NCI-H1694 treated with DMSO at 0.1 percent for 48 hours (cell line): ENCODE measurements around the gene POLA2.
"Not testable (repeated sequence)": the region's sequence is repeated elsewhere in the genome, so short reads cannot be mapped to it uniquely, and the experiment has no call there.

Source experiments
- DNase-seq: peaks from one replicate; lab custom pipeline; 2025; lab: John Stamatoyannopoulos, UW

POLA2 gene

DNA sequence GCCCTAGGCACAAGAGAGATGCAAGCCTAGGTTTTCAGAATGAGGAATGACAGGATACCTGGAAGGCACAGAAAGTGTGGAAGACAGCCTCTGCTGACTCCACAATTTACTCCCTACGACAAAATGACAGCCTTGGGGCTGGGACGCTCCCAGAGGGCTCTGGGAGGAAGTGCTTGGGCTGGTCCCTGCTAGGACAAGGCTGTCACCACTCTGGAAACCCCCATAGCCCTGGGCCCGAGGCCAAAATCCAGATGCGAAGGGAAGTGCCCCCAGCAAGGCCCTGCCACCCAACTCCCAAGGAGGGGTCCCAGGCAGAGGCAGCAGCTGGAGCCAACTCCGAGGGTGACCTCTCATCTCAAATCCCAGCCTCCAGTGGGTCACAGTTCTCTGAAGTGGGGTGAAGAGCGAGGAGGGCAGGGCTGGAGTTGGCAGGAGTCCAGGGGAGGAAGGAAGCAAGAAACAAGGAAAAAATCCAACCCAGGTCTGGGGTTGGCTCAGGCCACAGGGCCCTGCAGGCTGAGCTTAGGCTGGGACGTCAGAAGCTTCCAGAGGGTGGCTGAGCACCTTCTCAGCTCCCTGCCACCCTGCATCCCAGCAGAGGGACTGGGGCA is 46.6 kb downstream of the POLA2 start:
- DNase-seq, result no peak

DNA sequence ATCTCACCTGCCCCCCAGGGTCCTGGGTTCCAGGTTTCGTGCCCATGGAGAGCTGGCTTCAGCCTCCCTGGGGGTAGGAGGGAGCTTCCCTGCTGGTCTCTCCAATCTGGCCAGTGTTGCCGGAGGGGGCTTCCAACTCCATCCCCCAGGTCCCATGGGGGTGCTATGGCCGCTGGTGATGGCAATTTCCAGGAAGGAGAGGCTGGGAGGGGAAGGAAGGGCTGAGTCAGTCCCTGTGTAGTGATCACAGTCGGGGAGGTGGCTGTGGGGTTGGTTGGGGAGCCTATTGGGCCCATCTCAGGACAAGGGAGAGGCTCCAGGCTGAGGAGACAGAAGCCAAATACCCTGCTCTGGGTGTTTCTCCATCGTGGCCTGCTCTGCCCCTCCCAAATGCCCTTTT is 47.2 kb downstream of the POLA2 start:
- no peak for DNase-seq

- DNase-seq, result no peak
Measured at GRCh38 chr11:65310215-65310614, 48.5 kb downstream of the POLA2 start.

DNA sequence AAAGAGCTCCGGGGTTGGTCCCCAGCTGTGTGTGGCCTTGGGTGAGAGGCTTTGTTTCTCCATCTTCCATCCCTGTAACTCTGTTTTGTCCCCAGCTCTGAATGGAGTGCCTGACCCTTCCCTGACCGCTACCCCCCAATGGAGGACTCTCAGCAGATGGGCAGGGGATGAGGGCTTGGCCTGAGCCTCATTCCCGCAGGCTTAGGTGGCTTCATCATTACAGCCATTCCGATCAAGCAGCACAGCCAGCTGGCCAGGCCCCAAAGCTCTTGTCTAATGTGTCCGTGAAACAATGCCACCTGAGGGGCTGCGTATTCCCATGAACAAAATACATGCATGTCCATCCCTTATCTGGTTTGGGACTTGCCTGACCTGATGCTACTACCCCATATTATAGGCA is 49.0 kb downstream of the POLA2 start:
- DNase-seq, result no peak

GRCh38 chr11:65311170-65311678 is 49.5 kb downstream of the POLA2 start:
- no peak for DNase-seq

DNA sequence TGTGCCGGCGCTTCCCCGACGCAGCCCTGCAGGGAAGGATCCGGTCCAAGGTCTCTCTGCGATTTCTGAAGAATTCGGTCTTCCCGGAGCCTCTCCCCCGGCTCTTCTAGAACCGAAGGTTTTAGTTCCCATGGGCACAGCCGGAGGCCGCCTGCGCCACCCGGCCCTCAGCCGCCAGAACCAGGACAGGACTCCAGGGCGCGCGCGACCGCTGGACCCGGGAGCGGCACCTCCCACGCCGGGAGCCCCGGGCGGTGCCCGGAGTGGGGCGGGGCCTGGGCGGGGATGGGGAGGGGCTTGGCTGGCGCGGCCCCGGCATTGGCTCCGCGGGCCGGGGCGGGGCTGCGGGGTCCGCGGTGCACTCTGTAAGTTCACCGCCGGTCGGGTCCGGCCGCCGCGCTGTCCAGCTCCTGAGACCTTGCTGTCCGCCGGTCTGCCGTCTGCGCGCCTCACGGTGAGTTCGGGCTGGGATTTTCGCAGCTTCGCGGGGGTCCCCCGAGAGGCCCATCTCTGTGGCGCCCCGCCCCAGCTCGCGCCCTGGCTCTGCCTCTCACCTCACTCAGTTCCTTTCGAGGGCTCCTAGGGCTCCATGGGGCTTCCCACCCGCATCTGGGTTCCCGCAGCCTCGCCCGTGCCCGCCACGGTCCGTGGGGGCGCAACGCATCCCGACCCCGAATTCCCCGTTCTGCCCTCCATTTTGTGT is 52.9 kb downstream of the POLA2 start, which contains the start of gene CDC42EP2:
TSS of gene CDC42EP2 (plus strand) at position 366 of the 703 bp plus-strand sequence. CDS start 6,033 bp downstream, outside the sequence.
- DNase-seq, result no peak

DNA sequence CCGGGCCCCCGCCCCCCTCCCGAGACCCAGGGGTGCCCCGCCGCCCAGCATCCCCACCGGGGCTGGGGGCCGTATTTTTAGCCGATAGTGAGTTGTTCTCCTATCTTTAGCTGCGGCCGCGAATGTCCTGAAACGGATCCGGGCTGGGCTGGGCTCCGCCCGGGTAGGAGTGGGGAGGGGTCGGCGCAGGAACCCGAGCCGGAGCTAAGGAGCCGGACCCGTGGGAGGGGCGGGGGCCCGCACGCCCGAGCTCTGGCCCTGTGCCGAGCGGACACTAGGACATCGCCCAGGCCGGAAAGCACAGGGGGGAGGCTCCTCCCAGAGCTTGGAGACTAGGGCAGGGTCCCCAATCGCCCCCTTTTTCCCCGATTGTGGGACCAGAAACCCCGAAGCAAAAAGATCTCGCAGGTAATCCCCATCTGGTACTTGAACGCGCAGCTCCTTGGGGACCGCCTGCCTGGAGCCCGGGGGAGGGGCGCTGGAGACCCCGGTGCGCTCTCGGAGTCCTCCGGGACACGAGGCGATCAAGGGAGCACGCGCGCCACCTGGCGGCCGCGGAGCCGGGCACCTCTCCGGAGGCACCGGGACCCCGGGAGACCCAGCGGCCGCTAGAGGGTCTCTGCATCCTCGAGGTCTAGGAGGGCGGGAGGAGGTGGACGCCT is 53.6 kb downstream of the POLA2 start:
- DNase-seq, result peak; percentile 62

DNA sequence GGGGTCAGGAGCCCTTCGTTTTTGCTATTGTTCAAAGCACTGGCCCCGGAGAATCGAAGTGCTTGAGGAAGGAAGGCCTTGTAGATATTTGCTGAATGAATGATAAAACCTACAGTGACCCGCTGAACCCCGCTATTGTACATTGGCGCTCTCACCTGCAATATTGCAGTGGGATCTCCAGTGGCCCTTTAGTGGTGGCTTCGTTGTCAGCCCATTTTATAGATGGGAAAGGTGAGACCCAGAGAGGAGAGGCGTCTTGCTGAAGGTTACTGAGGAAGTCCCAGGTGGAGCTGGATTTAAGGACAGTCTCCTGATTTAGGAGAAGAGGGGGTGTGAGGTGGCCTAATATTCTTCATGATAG is 54.1 kb downstream of the POLA2 start:
- DNase-seq, result no peak

GRCh38 chr11:65316227-65317024 is 54.7 kb downstream of the POLA2 start:
- no peak for DNase-seq

GRCh38 chr11:65317025-65317786 is 55.4 kb downstream of the POLA2 start:
- DNase-seq, result no peak

DNA sequence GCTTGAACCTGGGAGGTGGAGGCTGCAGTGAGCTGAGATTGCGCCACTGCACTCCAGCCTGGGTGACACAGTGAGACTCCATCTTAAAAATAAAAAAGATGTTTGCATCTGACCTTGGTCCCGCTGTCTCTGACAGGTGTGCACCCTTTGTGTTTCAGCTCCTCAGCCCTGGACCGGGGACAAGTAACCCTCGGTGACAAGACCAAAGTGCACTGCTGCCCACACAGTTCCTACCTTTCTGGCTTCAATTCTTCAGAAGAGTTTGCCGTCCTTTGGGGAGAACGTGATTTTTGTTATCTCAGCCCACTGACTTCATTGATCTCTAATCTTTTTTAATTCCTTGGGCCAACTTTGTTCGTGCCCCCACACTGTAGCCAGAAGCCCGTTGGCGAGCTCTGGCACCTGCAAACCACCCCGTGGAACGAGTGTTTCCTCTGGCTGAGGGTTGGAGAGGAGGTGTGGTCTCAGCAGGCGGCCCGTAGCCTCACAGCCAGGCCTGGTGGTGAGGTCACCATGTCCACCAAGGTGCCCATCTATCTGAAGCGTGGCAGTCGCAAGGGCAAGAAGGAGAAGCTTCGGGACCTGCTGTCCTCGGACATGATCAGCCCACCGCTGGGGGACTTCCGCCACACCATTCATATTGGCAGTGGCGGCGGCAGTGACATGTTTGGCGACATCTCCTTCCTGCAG is 58.8 kb downstream of the POLA2 start:
- no peak for DNase-seq

DNA sequence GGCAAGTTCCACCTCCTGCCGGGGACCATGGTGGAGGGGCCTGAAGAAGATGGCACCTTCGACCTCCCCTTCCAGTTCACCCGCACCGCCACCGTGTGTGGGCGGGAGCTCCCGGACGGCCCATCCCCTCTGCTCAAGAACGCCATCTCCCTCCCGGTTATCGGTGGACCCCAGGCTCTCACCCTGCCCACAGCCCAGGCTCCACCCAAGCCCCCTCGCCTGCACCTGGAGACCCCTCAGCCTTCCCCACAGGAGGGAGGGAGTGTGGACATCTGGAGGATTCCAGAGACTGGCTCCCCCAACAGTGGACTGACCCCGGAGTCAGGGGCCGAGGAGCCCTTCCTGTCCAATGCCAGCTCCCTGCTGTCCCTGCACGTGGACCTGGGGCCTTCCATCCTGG is 59.3 kb downstream of the POLA2 start:
- no peak for DNase-seq

GRCh38 chr11:65321828-65322485 is 60.2 kb downstream of the POLA2 start:
- no peak for DNase-seq

- DNase-seq, result no peak
Measured at GRCh38 chr11:65323813-65324212, 62.1 kb downstream of the POLA2 start.

DNA sequence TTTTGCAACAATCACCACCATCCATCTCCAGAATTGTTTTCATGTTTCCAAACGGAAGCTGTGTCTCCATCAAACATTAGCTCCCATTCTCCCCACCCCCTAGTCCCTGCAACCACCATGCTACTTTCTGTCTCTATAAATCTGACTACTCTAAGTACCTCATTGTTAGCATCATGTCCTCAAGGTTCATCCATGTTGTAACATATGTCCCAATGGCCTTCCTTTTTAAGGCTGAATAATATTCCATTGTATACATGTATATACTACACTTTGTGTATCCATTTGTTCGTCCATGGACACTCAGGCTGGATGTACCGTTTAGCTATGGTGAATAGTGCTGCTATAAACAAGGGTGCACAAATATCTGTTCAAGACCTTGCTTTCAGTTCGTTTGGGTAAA is 63.7 kb downstream of the POLA2 start:
- DNase-seq, result no peak

- no peak for DNase-seq
Measured at GRCh38 chr11:65327021-65327420, 65.3 kb downstream of the POLA2 start.

GRCh38 chr11:65329478-65329877 is 67.7 kb downstream of the POLA2 start:
- no peak for DNase-seq

DNA sequence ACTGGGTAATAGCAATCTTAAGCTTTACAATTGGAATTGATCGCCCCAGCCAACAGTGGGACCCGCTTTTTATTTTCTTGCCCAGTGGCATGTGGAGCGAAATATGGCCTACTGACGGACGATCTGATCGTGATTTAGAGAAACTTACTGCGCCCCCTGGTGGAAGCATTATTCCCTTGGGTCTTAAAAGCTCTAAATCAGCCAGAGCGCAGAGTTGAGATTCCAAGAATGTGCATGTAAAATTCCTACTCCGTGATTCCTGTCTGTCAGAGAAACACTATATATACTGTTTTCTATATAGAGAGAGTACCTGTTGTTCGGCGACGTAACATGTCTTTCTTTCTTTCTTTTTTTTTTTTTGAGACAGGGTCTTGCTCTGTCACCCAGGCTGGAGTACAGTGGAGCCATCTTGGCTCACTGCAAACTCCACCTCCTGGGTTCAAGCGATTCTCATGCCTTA is 68.2 kb downstream of the POLA2 start:
- DNase-seq, result peak; percentile 78

DNA sequence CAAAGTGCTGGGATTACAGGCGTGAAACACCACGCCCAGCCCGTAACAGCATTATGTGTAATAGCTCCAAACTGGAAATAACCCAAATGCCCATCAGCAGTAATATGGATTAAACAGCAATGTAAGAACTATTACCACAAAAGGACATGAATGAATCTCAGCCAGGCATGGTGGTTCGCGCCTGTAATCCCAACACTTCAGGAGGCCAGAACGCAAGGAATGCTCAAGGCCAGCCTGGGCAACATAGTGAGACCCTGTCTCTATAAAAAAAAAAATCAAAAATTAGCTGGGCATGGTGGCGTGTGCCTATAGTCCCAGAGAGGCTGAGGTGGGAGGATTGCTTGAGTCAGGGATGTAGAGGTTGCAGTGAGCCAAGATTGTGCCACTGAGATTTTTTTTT is 68.8 kb downstream of the POLA2 start:
- DNase-seq, result no peak

DNA sequence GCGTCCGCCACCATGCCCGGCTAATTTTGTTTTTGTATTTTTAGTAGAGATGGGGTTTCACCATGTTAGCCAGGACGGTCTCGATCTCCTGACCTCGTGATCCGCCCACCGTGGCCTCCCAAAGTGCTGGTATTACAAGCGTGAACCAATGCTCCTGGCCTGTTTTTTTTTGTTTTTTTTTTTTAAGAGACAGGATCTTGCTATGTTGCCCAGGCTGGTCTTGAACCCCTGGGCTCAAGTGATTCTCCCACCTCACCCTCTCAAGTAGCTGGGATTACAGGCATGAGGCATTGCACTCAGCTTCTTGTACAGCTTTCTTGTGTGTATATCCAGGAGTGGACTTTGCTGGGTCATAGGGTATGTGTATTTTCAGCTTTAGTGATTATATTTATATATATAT is 70.8 kb downstream of the POLA2 start:
- DNase-seq, result not testable (repeated sequence)
